ENCODE measurements around the gene AQP11. TPM values are rescaled to one million over a fixed set of nuclear protein-coding genes. Genes with fewer than 3 reads are reported as not detected.

AQP11 gene
- total and polyA plus RNA-seq, 2 donors (not counting 3 experiments of a cell fraction or from before 2014, with no cell fraction given): 0.22 to 0.55 TPM

DNA sequence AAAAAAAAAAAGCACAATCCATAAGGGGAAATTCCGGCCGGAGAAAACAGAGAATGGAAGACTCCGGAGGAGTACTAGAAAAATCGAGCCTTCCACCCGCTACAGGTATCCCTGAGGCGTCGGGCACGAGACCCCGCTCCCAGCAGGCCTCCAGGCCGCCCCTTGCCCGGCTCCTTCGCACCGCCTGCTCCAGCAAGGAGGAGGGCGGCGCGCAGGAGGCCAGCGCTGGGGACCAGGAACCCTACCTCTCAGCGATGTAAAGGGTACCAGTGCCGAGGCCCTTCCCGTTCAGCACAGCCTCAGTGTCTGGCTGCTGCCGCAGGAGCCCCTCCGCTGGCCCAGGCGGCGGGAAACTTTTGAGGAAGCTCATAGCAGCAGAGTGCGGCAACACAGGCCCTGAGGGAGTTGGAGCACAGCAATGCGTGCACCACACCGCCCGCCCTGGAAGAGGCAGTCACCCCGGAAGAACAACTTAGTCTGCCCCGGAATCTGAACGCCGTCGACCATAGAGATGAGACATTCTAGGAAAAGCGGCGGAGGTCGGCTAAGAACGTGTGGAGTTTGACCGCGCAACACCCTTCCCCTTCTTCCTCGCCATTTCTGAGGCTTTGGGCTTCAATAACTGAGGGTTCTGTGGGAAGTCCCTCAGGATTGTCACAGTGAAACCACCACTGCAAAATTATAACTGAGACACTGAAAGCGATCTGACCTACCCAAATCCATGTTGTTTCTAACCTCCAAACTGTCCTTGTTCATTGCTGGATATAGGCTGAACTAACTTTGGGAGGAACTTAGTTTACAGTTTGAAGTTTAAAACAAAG is 47.8 kb downstream of the AQP11 start, which contains the start of gene CLNS1A:
Gene CLNS1A (minus strand): TSS at position 450 of the 821 bp plus-strand sequence. CDS start 80 bp downstream, at position 370.
- peak within 1 kb of the TSS; percentile 61 to 88 (median 86) for H3K4me3 ChIP-seq (replicated peaks in 1 of 3; ENCODE audit: insufficient read depth in 1 of 3, low read depth in 1 of 3, low read length in 3 of 3)
- dilution Hi-C loops (cut with MboI; ENCODE audit: extremely low pct_ligation_motif_present, low sequenced_read_pairs): no loop called here
- no peaks in the 10 kb centered on the region for H4K20me1 ChIP-seq (replicated peaks; ENCODE audit: control insufficient read depth, extremely low read depth, insufficient read depth, low read length)
- TF ChIP-seq EZH2 (IDR thresholded peaks at IDR 0.05; ENCODE audit: borderline replicate concordance, low read depth, low read length, severe bottlenecking): no peak
- TF ChIP-seq, protein P1, sequence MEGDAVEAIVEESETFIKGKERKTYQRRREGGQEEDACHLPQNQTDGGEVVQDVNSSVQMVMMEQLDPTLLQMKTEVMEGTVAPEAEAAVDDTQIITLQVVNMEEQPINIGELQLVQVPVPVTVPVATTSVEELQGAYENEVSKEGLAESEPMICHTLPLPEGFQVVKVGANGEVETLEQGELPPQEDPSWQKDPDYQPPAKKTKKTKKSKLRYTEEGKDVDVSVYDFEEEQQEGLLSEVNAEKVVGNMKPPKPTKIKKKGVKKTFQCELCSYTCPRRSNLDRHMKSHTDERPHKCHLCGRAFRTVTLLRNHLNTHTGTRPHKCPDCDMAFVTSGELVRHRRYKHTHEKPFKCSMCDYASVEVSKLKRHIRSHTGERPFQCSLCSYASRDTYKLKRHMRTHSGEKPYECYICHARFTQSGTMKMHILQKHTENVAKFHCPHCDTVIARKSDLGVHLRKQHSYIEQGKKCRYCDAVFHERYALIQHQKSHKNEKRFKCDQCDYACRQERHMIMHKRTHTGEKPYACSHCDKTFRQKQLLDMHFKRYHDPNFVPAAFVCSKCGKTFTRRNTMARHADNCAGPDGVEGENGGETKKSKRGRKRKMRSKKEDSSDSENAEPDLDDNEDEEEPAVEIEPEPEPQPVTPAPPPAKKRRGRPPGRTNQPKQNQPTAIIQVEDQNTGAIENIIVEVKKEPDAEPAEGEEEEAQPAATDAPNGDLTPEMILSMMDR (IDR thresholded peaks at IDR 0.05; ENCODE audit: extremely low read depth in 1 of 2, insufficient read depth in 1 of 2, low read depth in 1 of 2, low read length in 2 of 2): no peak
- TF ChIP-seq POLR2AphosphoS5 (IDR thresholded peaks at IDR 0.05; ENCODE audit: insufficient read depth, low read depth, low read length): peak; percentile 86
- TF ChIP-seq, protein P2, sequence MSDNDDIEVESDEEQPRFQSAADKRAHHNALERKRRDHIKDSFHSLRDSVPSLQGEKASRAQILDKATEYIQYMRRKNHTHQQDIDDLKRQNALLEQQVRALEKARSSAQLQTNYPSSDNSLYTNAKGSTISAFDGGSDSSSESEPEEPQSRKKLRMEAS (IDR thresholded peaks at IDR 0.05; ENCODE audit: insufficient read depth, insufficient read length): peak; percentile 20
- peak; percentile 5 for TF ChIP-seq FOS (IDR thresholded peaks at IDR 0.05; ENCODE audit: borderline replicate concordance, insufficient read depth, low read length)
- no peak for TF ChIP-seq JUN (IDR thresholded peaks at IDR 0.05; ENCODE audit: borderline replicate concordance, insufficient read depth, insufficient read length, low read depth)
- peak; percentile 90 for TF ChIP-seq POLR2A (IDR thresholded peaks at IDR 0.05; ENCODE audit: low read depth, low read length)
- TF ChIP-seq GATA2 (IDR thresholded peaks at IDR 0.05; ENCODE audit: insufficient read depth, insufficient read length, low read depth, low read length): no peak
- TF ChIP-seq MYC (IDR thresholded peaks at IDR 0.05; ENCODE audit: low read depth, low read length): peak; percentile 77
- peak within 1 kb of the TSS; percentile 49 for H3K27ac ChIP-seq (ENCODE audit: insufficient read depth, low read depth, low read length)
- peak within 1 kb of the TSS; percentile 98 for H3K4me2 ChIP-seq (ENCODE audit: insufficient read depth, low read length)
- no peaks in the 10 kb centered on the region for H3K9me1 ChIP-seq (replicated peaks; ENCODE audit: control insufficient read depth, extremely low read depth, insufficient read depth, low read length)
- ChIA-PET POLR2A (no interaction called here), CTCF (no interaction called here)
- peaks cover 40% of the 10 kb centered on the region for H3K79me2 ChIP-seq (ENCODE audit: control insufficient read depth, insufficient read depth, low read length)
- no TSS peak for BruUV-seq (replicated peaks)
- H3K9ac ChIP-seq (replicated peaks; ENCODE audit: extremely low read depth, insufficient read depth, low read length): peak within 1 kb of the TSS; percentile 83
- DNase-seq (ENCODE audit: low read depth, low spot score) (peak; percentile 90), FAIRE-seq (peak; percentile 74)
- H3K4me1 ChIP-seq (ENCODE audit: control insufficient read depth, extremely low read depth, insufficient read depth, low read length): peaks cover 7% of the 10 kb centered on the region
- no peaks in the 10 kb centered on the region for H3K9me3 ChIP-seq (replicated peaks; ENCODE audit: control insufficient read depth, insufficient read depth, low read length)
- H2AFZ ChIP-seq (ENCODE audit: low read depth, low read length): peak within 1 kb of the TSS; percentile 88
- H3K36me3 ChIP-seq (ENCODE audit: control insufficient read depth in 2 of 2, extremely low read depth in 1 of 2, insufficient read depth in 2 of 2, low read length in 2 of 2): no peaks in the 10 kb centered on the region
- intact Hi-C loops (cut with micrococcal nuclease): loop anchor here (1.0 to 2.0 kb wide), 2 partner anchors 183 to 409 kb away; partner anchors contain the start of gene RSF1
- no peaks in the 10 kb centered on the region for H3K27me3 ChIP-seq (ENCODE audit: control insufficient read depth in 2 of 2, insufficient read depth in 2 of 2, low read length in 2 of 2)

Measured in endothelial cell of umbilical vein (primary cell).